GM21717 (cell line): ENCODE results near the gene NHSL2.

Experiments used
- ATAC-seq: cut with Tn5 transposase; IDR thresholded peaks from one replicate; pipeline ENCODE4 v1.9.1; 2021; ENCODE audit warnings: mild to moderate bottlenecking, moderate library complexity; ENCODE audit not compliant: unreplicated experiment

Gene NHSL2

DNA sequence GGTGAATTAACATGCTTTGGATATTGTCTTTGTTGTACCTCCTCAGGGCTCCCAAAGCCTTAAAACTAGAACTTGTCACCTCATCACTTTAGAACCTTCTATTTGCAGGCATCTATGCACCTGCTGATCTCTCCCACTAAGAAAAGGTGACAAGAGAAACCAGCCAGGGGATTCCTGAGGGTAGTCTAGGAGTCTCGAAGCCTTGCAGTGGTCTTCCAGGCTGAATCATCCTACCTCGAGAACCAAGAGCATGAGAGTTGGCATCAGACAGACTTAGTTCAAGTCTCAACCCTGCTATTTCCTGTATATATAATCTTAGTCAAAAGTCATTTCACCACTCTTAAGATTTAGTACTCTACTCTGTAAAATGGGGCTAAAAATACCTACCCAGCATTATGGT, 191.5 kb downstream of the NHSL2 start:
- no peak for ATAC-seq

DNA sequence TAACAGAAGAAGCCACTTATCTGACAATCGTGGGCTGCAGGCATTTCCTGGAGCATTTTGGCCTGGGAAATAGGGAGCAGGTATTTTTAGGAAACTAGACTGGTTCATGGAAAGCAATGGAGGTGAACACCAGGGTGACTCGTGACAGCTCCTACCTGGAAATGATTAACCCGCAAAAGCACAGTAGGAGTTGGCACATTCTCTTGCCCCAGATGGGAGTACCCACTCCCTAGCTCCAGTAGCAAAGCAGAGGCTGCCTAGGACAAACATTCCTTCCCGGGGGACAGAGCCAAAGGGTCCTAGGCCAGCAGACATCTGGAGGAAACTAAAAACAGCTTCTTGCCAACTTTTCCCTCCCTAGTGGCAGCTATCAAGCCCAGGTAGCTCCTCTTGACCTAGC, 192.1 kb downstream of the NHSL2 start:
- no peak for ATAC-seq

DNA sequence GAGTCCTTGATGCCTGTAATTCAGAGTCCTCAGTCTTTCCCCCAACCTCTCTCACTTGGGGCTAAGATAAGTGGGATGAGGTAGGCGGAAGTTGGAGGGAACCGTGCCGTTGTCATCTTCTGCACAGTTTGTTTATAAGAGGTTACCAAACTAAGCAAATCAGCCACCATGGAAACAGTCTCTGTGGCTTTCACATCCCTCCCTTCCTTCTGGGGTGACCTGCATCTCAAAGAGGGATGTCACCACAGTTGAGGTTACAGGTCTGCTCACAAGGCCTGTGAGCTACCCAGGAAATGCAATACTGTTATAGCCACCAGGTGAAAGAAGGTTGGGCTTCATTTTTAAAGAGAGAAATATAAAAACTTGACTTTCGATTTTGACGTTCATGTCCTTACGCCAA, 194.8 kb downstream of the NHSL2 start:
- peak; percentile 64 for ATAC-seq

DNA sequence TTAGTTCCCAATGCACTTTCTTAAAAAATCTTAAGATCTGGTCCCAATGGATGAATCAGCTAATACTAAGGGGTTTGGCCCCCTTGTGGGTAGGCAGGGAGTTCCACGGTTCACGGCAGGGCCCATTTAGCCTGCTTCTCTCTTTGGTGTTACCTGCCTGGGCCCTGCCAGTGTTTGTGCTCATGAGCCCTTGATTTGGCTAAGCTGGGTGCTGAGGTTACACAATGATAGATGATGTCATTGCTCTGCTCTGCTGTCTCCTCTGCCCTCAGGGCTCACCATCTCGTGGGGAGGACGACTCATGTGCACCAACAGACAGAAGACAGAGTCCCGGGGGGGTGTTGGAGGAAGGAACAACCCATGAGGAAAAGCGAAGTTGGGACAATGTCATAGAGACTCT, 196.7 kb downstream of the NHSL2 start:
- ATAC-seq = no peak

DNA sequence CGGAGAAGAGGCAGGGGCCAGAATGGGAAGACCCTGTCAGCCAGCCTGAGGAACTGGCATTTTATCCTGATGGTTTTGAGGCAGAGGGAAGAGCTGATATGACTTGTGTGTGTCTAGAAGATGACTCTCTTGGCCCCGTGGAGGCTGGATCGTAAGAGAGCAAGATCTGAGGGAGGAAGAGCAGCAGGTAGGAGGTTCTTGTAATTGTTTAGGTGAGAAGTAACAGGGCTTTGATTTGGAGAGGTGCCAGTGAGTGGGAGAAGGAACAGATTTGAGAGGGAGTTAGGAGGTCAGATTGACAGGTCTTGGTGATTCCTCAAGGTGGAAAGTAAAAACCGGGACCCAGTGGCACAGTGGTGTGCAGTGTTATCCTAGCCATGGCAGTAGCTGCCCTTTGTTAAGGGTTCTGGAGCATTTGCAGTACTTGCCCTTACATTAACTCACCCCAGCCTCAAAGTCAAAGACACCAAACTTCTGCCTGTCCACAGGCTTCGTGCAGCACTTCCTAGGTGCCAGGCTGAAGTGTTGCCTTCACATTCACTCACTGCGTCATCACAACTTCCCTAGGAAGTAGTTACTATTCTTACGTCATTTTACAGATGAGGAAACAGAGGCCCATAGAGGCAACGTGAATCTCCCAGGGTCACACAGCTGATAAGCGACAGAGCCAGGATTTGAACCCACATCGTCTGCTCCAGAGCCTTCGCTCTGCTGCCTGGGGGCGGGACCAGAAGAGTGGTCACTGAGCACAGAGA, 197.4 kb downstream of the NHSL2 start:
- ATAC-seq = no peak

DNA sequence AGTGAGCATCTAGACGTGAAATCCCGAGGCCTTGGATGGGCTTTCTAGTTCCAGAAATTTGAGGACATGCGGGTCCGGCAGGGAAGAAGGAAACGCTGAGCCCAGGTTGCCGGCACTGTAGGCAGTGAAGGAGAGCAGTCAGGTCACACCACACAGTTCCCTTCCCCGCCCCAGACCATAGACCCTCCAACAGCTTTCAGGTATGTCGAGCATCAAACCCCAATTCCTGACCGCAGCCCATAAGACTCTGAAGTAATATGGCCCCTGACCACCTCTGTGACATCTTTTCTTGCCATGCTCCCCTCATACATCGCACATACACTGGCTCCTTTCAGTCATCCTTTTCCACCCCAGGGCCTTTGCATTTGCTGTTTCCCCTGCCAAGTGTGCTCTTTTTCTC, 198.0 kb downstream of the NHSL2 start:
- ATAC-seq = no peak

DNA sequence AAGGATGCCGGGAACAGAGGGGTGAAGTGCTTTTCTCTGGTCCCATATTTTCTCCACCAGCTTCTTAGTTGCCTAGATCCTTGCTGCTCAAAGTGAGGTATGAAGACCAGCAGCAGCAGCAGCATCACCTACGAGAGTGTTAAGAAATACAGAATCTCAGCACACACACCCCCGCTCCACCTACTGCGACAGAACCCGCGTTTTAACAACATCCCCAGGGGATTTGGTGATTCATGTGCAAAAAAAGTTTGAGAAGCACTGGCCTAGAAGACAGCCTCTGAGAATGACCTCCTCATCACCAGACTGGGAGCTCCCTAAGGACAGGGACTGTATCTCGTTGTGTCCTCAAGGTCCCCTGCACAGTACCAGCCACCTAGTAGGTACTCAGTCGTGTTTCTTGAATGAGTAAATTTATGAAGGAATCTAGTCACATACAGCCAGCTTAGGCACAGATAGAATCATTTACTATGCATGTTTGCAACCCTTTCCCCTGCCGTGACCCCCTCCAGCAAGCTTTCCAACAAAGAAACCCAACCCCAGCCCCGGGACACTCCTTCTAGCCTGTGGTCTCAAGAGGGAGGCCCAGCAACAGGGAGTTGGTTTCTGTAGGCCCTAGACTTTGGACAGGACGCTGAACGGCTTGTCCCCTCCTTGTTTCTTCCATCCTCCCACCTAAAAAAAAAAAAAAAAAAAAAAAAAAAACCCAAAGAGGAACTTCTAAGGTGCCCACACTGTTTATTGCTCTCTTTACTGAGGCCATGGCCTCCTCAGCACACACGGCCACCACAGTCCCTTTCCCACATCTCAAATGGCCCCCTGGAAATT, 199.6 kb downstream of the NHSL2 start:
- ATAC-seq = no peak

DNA sequence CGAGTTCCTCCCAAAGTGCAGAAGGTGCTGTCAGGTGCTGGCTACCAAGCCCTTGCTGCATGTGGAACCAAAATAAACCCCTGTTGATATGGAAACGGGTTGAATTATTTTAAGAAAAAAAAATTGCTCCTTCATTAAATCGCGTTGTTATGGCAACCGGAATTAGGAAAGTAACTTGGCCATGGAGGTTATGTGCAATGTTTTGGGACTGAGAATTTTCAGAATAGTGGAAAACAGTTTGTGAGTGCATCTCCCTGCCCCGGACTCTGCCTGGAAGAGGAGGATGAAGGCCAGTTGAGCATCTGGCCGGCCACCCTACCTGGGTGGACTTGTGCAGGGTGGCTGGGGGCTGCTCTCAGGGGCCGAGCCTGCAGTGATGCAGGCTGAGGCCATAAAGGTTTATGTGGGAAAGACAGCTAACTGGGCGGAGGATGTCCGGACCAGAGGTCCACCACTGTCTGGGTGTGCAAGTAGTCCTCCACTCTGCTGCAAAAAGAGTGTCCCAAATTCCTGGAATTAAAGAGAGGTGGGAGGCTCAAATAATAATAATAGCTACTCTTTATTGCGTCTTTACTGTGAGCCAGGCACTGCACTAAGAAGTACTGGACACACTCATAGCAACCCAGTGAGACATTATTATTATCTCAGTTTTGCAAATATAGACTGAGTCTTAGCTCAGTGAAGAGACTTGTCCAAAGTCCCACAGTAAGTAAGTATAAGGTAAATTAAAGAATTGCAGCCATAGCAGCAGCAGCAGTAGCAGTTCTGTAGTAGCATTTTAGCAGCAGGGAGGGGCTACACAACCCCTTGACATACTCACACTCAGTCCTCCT, 200.4 kb downstream of the NHSL2 start:
- ATAC-seq = no peak

DNA sequence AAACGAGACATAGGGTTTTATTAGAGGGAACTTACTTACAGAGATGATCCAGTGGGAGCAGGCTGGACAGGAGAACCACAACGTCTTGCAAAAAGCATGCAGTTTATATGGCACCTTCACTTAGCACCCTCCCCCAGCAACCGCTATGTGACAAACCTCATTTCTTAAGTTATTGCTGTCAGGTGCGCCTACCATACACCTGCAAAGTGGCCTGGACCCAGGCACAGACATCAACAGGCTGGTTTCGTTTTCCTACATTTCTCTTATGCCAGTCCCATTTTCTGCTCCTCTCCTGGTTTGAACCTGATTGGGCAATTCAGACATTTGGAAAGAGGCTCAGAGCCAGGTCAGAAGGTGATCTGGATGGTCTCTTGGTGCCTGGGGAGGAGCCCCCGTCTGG, 202.8 kb downstream of the NHSL2 start:
- ATAC-seq = no peak

DNA sequence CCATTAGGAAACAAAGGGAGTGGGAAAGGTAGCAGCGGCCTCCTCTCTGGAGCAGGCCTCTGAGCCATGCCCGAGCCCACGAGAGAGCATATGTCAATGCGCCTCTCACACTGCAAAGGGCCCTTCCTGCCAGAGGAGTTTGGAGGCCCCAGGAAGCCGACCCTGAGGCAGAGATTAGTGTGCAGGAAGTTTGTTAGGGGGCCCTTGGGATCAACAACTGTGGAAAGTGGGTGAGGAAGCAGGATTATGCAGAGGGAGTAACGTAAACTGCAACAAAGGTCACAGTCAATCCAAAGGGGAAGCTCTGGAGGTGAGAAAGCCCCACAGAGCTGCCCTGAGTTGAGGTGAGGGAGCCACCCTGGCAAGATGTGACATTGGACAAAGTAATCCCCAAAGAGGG, 203.7 kb downstream of the NHSL2 start:
- no peak for ATAC-seq

DNA sequence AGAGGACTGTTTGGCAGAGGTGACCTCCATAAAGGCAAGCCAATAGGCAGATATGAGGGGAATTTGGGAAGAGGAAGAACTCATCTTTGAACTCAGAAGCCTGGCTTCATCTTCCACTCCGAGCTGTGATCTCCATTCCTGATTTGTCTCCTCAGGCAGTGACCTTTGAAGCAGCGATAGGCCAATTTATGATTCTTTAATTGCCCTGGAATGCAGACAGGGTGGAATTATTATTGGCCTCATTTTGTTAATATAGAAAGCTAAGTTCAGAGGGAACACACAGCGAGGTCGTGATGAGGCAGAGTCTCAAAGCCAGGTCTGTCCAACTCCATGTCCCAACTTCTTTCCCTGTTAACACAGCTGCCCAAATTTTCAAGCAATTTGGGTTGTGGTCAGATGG, 204.2 kb downstream of the NHSL2 start:
- no peak for ATAC-seq

DNA sequence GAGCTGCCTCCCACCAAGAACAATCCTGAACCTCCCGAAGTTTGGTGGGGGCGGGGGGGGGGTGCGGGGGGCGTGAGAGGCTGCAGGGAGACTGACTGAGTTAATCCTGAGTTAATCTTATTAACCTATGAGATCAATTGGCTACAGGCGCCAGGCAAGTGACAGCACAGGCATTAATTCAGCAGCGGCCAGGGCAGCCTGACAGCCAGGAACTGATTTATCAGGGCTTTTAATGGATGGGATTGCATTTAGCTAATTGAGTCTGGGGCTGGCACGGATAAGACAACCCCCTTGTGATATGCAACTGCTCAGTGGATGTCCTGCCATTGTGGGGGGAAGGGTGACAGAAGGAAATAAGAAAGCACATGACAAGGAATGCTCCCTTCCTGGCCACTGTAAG, 204.7 kb downstream of the NHSL2 start:
- ATAC-seq = no peak

DNA sequence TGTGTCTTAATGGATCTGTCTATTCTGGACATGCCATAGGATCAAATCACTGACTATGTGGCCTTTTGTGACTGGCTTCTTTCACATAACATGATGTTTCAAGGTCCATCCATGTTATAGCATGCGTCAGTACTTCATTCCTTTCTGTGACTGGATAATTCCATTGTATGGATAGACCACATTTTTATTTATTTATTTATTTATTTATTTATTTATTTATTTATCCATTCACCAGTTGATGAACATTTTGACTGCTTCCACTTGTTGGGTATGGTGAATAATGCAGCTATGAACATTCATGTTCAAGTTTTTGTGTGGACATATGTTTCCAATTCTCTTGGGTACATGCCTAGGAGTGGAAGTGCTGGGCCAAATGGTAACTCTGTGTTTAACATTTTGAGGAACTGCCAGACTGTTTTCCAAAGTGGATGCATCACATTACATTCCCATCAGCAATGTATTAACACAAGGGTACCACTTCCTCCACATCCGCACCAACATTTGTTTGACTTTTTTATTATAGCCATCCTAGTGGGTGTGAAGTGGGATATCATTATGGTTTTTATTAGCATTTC, 207.1 kb downstream of the NHSL2 start:
- ATAC-seq = no peak

DNA sequence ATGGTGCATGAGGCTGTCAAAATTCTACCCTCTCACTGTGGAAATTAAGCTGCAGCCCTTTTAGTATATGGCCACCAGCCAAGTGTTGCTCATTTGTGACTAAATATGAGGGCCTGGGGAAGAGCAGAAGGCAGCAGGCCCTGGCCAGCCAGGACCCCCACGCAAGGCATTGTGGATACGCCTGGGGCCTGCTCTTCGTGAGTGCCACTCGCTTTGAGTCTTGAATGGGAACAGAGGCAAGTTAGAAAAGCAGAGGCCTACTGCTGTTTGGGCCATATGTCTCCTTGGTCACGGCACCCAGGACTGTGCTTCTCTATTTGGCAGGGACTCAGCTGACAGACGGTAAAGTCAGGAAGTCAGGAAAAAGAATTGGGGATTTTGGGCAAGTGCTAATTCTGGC, 210.2 kb downstream of the NHSL2 start:
- no peak for ATAC-seq

DNA sequence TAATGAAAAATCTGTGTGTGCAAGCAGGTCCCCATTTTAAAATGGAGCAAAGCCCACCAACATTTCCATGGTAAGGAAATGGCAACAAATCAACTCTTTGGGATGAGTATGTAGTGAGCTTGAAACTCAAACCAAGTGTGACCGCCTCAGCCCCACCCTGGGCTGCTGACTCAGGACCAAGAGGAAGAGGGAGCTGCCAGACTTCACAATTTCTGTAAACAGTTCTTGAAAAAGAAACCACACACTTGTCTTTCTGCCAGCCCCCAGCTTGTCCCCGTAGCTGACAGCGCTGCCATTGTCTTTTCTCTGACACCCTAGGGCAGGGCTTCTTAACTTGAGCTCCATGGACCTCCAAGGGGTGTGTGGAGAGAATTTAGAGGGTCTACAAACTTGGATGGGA, 210.7 kb downstream of the NHSL2 start:
- ATAC-seq = no peak

DNA sequence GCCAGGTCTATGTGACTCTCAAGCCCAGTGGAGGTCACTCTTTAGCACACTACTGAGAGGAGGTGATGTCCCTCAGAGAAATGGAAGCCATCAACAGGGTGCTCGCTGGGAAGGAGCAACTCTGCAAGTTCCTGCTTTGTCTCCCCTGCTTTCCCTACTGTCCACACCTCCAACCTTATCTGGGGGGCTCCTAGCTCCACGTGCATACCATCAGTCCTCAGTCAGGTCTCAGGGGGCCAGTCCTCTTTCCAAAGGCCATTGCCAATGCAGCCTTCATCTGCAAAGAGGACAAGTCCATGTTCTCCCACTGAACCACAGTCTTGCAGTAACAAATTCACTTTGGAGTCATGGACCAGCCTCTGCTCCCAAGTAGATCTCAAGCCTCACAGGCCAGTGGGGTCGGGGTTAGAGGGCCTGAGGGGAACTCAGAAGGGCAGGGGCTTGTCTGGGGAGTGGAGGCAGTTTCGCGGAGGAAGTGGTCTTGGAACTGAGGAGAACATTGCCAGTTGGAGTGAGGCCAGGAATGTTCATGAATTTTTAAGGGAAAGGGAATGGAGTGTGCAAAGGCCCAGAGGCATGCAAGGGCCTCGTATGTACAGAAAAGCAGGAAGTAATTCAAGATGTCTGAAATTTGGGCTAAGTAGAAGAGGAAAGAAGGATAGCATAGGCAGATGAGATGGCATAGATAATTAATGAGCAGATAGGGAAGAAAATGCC, 212.1 kb downstream of the NHSL2 start:
- ATAC-seq = no peak

DNA sequence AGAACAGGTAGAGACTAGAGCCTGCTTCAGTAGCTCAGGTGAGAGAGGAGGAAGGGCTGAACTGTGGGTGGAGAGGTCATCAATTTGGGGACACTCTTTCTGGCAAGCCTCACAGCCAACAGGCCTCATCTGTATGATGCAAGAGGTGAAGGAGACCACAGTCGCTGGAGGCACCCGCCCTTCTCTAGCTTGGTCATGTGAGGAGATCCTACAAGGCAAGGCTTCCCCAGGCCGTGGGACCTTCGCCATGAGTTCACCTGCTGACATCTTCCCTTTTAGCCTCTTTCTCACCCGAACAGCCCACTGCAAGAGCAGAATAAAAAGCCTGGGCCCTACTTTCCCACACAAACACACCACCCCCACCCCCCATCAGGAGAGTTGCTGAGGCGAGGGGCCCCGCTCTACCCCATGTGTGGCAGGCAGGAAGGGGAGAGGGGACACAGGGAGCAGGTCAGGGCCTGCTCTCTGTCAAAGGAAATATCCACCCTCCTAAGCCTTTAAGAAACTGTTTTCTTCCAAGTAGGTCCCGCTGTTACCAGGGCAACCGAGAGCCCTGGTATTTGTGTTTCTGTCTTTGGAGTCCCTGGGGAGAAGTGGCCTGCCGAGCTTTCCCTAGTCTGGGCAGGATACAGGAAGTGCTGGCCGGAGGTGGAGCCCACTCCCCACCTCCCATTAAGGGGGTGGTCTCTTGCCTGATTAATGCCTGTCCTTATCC, 213.0 kb downstream of the NHSL2 start:
- no peak for ATAC-seq

DNA sequence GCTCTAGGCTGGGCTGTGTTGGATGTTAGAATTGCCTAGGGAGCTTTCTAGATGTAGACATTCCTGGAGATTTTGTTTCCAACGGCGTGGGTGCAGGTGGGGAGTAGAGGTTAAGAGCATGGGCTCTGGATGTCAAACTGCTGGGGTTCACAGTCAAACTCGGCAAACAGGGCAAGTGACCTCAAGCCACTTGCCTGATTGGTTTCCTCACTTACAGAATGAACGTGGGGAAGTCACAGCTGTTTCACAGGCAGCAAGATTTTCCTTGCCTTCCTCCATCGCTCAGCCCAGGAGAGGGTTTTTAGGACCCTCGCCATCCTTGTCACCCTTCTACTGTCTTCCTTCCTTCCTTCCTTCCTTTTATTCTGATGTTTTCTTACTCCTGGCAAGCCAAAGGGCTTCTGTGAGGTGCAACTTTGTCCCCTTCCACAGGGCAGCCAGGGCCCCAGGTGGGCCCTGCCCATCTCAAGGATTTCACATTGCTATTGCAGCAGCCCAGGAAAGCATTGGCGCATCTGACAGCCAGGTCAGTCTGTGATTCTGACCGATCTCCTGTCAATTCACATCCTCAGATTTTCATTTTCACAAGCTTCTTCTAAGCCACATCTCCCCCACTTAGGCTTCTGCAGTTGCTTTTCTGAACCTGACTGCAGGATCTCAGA, 214.0 kb downstream of the NHSL2 start:
- no peak for ATAC-seq

DNA sequence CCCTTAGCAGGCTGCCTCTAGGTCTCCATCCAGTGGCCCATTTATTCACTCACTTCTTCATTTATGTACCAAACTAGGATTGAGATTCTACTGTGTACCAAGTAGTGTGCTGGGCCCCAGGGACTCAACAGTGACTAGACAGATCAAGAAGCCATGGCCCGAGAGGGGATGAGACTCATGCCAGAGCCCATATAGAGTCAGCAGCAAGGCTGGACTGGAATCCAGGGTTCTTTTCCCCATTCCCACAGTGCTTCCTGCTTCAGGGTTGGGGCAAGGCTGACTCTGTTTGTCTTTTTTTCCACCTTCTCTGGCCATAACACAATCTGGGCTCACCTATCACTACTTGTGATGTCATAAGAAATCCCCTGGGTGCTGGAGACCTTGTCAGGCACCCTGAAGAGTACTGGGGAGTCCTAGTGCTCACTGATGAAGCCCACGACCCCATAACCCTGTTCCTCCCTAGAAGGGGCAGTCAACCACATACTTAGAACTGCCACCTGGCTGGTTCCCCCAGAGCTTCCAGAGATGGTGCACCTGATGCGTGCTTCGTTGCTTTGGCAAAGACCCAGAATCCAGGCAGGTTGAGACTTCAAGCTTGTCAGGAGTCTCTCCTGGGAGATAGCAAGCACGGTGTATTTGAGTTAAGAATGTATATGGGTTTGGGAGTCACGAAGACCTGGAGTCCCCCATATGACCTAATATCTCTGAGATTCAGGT, 214.8 kb downstream of the NHSL2 start:
- no peak for ATAC-seq
